Activated CD8-positive, alpha-beta memory T cell treated with anti-CD3 and anti-CD28 coated beads for 24 hours (primary cell): ENCODE results near the gene PCBP1.
"Not testable (repeated sequence)": the region's sequence is repeated elsewhere in the genome, so short reads cannot be mapped to it uniquely, and the experiment has no call there.

Experiments
- DNase-seq: peaks from one replicate; pipeline ENCODE4 v3.0.0-alpha.2; 2020

The PCBP1 gene

DNA sequence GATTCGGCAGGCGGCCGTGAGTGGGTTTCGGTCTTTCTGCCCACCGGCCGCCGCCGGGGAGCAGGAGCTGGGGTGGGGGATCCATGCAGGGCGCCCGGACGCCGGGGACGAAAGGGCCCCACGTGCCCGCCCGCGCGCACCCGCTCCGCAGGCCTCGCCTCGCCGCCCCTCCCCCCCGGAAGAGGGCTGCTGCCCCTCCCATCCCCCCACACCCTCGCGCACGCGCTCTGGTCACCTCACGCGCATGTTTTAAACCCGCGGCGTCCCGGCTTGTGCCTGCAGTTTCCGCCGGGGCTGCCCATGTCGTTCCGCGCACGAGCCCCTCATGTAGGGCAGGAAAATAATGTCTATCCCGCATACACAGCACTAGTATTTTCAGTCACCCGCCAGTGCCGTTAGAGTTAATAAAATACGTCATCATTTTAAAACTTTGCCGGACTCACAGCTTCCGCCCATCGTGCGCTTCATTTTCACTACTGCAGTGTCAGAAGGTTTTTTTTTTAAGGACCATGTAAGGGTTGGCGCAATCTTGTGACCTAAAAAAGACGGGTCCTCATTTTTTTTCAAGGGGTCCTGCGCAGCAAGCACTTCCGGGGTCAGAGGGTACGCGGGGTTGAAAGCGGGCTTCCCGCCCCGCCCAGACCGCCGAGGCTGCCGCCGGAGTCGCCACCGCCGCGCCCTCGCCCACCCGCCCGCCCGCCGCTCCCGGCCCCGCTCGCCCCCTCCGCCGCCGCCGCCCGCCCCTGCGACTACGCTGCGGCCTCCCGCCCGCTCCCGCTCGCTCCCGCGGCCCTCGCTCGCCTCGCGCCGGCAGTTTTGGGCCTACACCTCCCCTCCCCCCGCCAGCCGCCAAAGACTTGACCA lies at the start of gene PCBP1:
TSS of gene PCBP1 (plus strand) at position 640 of the 864 bp plus-strand sequence. CDS start 267 bp downstream, outside the sequence.
- peak; percentile 99 for DNase-seq

DNA sequence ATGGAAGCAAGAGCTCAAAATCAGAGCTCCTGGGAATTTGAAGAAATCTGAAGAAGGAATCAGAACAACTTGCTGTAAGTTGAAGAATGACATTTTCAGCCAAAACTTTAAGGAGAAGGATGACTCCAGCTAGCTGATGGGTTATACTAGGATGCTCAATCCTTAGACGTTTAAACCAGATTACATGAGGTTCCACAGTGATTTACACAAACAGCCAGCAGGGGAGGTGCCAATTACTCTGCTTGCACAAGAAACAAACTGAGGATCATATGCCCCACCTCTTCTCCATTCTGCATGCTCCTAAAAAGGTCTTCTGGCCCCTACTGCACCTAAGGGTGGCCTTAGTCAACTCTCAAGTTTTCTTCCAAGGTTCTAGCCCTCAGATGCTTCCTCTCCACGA lies 47.9 kb upstream of the PCBP1 start:
- DNase-seq: no peak

DNA sequence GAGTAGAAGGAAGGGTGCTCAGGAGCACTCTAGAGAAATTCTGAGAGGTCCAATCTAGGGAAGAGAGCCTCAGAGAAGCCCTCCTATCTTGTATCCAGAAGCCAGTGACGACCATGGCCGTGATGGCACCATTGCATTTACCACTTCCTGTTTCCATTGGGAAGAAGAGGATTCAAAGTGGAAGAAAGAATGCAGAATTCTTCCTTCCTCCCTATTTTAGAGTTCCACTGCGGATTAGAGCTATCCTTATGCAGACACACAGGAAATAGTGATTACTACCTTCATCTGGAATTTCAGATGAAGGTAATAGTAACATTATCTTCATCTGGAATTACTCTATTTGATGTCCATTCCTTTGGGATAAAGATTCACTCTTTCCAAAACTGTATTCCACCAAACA lies 45.6 kb upstream of the PCBP1 start:
- DNase-seq: no peak

DNA sequence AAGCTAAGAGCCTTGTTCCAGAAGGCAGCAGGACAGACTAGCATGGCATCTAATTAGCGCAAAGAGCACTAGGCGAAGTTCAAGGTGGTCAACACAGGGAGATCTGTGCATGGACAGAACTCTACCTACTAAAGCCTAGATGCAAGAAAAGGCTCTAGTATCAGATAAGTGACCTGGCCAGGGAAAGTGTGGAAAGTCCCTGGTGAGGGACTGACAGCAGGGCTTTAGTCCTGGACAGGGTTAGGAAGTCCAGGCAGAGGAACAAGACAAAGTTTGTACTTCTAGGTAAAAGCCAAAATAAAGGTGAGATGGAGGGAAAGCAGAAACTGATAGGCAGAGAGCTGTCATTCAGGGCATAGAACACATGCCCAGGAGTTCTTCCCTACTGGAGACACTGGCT lies 45.0 kb upstream of the PCBP1 start:
- DNase-seq: no peak

DNA sequence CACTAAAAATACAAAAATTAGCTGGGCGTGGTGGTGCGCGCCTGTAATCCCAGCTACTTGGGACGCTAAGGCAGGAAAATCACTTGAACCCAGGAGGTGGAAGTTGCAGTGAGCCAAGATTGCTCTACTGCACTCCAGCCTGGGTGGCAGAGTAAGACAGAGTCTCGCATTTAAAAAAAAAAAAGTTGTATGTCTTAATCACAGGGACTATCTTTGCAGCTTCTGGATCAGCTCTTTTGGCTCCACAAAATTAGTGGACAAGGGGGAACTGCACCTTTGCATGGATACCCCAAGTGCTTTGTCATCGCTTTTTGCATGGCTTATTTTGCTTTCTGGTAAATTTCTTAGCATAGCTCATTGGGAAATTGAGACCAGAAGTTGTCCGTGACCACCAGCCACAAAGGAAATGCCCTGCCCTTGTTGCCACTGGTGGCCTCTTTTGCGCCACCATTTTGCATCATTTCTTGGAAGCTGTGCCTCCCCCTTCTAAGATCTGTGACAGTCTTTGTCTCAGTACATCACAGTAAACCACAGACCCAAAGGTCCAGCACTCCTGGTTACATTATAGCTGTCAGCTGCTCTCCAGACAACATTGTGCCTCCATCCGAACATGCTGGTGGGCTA lies 43.9 kb upstream of the PCBP1 start:
- no peak for DNase-seq

DNA sequence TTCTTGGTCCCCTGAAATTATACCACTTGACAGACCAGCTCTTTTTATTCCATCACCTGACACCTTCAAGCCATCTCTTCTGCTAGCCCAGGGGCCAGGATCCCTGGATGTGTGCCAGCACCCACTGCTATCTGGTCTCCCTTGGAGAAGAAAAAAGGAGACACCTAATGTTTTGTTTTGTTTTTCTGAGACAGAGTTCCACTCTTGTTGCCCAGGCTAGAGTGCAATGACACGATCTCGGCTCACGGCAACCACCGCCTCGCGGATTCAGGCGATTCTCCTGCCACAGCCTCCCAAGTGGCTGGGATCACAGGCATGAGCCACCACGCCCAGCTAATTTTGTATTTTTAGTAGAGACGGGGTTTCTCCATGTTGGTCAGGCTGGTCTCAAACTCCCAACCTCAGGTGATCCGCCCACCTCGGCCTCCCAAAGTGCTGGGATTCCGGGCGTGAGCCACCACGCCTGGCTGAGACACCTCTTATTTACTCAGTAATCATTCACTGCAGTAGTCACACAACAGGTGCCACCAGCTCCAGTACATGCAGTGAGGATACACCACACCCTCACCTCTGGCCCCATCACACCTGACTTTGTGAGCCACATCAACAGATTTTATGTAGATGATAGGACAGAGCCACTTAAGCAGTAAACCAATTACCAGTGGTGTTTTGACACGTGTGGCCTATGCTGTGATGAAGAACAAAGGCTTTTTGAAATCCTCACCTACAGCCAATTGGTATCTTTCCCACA lies 42.8 kb upstream of the PCBP1 start:
- DNase-seq: no peak

DNA sequence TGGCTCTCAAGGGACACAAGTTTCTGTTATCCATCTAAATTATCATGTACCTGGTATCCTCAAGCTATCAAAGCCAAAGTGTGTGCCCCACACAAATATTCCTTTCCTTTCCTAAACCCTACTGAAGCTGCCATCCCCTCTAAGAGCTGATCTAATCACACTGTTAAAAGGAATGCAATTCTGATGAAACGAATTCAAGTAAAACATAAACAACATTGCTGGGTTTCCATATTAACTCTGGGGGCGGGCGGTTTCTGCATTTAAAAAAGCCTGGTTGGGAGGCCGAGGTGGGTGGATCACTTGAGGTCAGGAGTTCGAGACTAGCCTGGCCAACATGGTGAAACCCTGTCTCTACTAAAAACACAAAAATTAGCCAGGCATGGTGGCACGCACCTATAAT lies 41.9 kb upstream of the PCBP1 start:
- no peak for DNase-seq

DNA sequence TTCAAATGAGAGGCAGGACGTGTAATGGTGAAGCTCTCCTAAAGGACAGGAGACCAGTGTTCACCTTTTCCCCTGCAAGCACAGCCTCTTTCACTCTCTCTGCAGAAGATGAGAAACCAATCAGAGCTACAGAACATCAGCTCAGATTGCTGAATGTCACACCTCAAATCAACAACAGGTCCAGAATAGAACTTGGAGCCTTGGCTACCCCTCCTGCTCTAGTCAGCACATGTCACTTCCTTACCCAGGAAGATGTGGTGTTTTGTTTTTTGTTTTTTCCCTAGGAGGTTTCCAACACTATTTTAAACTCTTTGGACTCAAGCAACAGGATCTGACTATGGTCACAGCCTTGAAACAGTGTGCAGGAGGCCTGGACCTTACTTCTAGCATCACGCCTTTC lies 41.3 kb upstream of the PCBP1 start:
- DNase-seq: no peak

DNA sequence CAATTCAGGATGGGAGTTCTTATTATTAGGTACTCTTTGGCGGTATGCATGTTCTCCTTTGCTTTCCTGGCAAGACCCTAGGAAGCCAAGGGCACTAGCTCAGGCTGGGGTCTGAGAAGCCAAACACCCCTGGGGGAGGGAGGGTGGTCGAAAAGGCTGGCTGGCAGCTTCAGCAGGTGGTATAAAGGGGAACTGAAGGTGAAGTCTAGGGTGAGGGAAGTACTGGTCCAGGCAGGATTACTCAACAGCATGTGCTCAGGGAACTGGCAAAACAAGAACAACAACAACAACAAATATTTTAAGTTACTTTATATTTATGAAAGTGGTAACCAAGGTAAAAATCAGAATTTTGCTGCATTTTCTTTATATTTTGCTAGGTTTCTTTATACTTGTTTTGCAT lies 40.7 kb upstream of the PCBP1 start:
- no peak for DNase-seq

DNA sequence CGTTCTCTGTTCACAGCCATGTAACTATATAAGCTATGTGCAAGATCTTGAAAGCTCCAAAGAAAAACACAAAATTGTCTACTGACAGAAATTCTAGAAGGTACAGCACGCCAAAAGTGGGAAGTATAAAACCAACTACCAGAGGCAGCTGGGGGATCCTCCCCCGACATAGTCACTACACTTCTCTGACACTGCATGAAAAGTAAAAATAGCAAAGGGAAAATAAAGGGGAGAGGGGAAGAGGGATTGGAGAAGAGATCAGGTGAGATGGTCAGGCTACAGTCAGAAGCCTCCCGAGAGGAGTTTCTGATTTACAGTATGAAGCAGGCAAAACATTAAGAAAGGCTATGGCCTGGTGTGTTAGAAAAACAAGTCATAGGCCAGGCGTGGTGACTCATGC lies 39.8 kb upstream of the PCBP1 start:
- no peak for DNase-seq

DNA sequence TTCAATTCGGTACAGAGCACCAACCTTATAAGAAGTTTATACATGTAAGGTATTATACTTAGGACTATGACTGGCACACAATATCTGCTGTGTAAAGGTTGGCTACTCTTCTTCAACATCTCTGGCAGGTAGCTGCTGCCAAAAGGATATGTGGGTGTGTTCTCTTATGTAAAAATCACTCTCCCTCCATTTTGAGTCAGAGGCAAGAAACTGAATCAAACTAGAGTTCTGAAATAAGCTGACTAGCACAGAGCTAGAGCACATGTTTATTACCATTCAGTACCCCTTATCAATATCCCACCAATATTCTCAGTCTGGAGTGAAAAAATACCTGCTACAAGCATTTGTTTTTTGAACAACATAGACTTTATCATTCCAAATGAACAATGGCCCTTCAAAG lies 38.0 kb upstream of the PCBP1 start:
- DNase-seq: no peak

DNA sequence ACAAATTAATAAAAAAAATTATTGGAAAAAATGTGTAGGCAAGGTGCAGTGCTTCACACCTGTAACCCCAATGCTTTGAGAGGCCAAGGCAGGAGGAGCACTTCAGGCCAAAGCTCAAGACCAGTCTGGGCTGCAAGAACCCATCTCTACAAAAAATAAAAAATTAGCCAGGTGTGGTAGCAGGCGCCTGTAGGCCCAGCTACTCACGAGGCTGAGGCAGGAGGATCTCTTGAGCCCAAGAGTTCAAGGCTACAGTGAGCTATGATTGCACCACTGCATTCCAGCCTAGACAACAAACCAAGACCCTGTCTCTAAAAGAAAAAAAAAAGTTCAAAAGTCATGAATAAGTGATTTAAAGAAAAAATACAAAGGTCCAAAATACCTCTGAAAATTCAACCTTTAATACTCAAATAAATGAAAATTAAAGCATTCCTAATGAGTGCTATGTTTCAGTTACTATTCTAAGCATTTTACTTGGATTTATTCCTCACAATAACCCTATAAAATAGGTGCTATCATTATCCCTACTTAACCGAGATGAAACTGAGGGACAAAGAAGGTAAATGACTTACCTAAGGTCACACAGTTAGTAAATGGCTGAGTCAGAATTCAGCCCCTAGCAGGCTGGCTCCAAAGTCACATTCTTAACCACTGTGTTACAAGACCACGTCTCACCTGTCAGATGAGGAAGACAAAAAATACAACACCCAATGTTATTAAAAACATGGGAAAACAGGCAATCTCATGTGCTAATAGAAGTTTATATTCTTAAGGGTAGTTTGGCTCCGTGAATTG lies 36.4 kb upstream of the PCBP1 start:
- no peak for DNase-seq

DNA sequence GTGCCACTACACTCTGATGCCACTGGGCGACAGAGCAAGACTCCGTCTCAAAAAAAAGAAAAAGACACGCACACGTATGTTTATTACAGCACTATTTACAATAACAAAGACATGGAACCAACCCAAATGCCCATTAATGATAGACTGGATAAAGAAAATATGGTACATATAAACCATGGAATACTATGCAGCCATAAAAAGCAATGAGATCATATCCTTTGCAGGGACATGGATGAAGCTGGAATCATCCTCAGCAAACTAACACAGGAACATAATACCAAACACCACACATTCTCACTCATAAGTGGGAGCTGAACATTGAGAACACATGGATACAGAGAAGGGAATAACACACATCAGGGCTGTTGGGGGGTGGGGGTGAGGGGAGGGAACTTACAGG lies 32.0 kb upstream of the PCBP1 start:
- DNase-seq: not testable (repeated sequence)

DNA sequence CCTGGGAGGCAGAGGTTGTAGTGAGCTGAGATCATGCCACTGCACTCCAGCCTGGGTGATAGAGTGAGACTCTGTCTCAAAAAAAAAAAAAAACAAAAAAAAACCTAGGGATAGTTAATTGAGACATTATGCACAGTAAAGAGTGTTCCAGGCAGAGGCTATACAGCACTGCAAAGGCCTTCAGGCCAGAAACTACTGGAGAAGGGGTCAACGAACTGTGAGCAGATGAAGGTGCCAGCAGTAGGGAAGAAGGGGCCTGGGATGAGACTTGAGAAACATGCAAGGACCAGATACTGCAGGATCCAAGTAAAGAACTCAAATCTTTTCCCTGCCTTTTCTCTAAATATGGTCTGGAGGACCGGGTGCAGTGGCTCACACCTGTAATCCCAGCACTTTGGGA lies 26.0 kb upstream of the PCBP1 start:
- no peak for DNase-seq

DNA sequence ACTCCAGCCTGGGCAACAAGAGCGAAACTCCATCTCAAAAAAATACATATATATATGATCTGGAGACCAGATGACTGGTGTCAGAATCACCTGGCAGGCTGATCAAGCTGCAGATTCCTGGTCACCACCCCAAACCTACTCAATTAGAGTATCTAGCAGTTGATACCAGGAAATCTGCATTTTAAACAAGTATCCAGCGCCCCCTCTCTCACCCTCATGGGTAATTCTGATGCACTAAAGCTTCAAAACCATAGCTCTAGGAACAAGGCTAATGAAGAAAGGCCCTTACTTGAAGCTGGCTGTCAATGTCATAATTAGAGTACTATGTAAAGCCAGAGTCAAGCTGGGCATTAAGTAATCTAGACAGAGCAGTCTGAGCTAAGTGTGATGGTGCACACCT lies 25.0 kb upstream of the PCBP1 start:
- DNase-seq: no peak

DNA sequence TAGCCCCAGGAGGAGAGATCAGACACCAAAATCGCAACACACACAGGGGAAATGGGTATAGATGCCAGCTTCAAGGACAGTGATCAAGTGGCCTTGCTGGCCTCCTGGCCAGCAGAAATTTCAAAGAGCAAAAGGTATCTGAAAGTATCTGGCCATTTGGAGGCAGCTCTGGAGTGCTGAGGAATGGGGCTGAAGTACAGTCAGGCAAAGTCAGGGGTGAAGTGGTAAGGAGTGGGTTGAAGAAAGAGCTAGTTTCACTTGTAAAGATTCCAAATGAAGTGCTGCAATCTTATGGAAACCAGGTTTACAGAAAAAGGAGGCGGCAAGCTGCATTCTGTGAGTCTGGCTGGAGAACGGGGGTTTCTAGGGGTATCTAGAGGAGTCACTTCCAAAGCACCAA lies 19.2 kb upstream of the PCBP1 start:
- DNase-seq: no peak

DNA sequence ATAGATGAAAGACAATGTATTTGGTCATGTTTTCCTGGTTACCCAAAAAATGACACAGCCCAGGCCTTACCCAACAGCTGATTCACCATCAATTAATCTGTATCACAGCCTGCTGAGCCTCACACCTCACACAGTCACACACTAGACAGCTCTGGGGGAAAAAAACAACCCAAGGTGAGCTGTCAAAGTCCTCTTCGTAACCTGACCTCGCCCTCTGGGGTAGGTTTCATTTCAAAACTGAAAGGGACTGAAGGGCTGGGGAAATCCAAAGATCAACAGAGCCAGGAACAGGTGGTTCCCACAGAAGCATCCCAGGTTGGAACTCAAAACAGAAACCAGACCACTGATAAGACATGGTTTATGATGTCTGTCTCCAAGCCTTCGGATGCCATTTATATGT lies 18.2 kb upstream of the PCBP1 start:
- peak; percentile 75 for DNase-seq

DNA sequence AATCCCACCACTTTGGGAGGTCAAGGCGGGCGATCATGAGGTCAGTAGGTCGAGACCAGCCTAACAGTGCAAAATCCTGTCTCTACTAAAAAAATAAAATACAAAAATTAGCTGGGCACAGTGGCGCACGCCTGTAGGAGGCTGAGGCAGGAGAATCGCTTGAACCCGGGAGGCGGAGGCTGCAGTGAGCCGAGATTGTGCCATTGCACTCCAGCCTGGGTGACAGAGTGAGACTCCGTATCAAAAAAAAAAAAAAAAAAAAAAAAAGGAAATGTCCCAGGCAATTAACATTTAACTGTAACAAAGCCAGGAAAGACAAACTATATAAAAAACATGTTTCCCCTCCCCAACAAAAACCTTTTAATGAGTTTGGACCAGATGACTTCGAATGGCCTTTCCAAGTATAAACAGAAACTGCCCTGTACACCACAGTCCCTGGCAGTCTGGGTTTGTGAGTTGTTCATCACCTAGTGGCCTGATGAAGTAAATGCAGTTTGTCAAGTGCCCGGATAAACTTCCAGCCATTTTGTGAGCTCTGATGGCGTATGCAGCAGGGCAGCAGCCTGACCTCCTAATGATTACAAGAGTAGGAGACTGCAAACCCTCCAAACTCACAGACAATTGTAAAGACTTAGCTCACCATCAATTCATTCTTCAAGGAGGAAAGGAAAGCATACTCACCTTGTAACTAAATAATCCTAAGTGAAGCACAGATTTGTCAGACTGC lies 16.6 kb upstream of the PCBP1 start:
- no peak for DNase-seq

DNA sequence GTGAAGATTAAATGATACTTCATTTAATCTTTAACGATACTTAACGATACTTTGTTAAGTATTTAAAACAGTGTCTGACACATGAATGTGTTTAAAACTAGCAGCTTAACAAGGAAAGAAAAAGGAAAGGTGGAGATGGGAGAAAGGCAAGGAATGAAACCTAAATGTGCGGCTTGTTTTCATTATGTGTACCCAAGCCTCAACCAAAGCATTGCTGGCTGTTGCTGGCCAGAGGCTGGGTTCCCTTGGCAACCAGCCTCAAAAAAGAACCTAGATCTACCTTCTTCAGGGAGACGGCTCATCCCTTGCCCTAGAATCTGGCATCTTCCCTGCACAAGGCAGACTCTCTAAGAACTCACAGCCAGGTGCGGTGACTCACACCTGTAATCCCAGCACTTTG lies 13.8 kb upstream of the PCBP1 start:
- DNase-seq: no peak

DNA sequence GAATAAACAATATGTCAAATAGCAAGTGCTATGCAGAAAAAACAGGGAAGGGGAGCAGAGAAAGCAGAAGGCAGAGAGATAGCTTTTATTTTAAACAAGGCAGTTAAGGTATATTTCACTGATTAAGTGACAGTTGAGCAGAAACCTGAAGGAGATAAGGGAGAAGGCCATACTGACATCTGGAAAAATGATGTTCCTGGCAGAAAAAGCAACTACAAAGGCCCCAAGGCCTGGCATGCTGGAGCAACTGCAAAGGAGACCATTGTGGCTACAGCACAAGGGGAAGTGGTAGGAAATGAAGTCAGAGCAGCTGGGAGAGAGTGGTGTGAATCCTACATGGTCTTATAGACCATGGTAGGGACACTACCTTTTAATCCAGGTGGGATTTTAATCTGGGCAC lies 8.9 kb upstream of the PCBP1 start:
- no peak for DNase-seq

DNA sequence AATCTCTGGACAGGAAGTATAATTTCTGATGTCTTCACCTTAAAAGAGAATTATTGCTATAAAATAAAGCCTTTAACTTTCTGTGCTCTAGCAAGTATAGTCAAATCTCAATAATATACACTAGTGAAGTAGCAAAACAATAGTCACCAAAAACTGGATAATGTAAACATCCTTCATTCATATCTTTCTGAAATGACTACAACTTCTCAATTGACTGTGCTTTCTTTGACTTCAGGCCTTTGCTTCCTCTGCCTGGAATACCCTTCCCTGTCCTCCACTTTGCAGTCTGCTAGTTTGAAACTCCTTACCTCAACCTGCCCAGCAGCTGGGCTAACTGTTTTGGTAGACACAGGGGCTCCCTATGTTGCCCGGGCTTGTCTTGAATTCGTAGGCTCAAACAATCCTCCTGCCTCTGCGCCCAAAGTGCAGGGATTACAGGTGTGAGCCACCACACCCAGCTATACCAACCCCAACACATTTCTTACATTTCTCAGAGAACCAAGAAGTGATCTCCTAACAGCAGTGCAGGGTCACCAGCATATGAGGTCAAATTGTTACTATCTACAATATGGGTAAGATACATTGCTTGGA lies 6.6 kb upstream of the PCBP1 start:
- peak; percentile 51 for DNase-seq

DNA sequence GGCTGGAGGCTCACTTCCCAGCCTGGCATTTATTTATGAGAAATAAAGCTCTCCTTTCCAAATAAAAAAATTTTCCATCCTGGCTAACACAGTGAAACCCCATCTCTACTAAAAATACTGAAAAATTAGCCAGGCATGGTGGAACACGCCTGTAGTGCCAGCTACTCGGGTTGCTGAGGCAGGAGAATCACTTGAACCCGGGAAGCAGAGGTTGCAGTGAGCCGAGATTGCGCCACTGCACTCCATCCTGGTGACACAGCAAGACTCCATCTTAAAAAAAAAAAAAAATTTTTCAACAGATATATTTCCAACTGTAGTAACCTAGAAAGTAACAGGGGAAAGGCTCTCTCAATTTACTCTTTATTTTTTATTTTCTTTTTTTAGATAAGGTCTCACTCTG lies 6.1 kb upstream of the PCBP1 start:
- DNase-seq: no peak
